HG03439 (cell line): Measurements from ENCODE around the gene HS6ST1.

Source experiments
- ATAC-seq: cut with Tn5 transposase; IDR thresholded peaks from one replicate; pipeline ENCODE4 v1.9.1; 2021; ENCODE audit warnings: mild to moderate bottlenecking, moderate library complexity; ENCODE audit not compliant: unreplicated experiment

HS6ST1 gene

DNA sequence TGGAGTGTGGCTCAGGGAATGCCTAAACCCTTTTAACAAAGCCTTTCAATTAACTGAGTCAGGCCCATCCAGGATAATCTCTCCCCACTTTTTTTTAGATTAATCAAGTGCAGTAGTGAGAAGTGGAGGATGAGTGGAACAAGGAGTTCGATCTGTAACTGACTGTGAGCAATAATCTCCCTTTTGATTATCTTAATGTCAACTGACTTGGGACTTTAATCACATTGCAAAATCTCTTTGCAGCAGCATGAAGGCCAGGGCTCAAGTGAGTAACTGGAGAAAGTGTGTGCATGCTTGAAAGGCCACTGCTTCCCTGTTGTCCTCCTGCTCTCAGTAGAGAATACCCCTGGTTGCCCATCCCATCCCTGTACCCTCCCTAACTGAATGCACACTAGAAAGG is 32.1 kb upstream of the HS6ST1 start:
- no peak for ATAC-seq

DNA sequence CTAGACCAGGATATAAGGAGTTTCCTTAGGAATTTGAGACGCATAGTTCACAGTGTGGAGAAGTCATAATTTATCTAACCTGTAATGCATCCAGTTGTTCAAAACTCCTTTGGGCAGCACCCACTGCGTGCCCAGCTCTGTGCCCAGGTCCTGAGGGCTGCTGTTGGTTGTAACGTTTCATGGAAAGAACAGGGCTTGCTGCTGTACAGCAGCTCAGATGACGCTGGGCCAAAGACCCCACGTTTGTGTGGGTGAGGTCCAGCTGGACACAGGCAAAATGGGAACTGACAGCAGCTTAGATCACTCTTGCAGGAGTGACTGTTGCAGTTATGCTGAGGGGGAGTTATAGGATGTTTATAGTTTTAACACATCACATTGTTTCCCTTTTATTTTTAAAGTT is 30.0 kb upstream of the HS6ST1 start:
- ATAC-seq: no peak

DNA sequence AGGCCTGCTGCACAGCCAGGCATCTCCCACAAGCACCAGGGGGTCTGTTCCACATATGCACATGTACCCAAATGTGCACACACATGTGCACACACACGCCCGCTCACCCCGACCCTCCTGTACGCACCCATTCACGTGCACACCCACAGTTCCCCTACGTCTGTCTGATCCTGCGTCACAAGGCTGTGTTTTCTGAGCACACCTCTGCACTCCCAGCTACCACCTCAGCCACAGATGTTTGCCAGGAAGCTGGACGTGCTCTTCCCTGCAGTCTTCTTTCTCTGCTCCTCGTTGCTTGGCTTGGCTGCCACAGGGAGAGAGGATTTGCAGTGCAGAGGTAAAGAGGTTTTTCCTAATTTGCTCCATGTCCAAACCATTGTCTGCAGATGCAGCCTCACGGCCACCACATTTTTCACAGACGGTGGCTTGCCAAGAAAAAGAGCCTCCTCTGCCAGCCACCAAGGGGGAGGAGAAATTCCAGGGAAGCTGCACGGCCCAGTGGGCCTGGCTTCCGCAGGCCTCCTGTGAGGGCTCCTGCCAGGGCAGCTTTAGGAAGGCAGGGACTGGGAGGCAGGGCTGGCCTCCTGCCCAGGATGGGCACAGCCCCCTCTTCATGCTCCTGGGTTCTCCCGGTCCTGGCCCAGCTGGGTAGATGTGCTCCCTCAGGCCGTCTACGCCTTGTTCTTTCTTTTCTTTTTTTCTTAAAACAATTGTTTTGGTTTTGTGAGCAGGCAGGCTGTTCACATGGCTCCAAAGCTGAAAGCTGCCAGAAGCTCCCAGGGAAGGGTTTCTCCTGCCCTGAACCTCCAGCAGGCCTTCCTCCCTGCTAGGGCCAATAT is 29.3 kb upstream of the HS6ST1 start:
- ATAC-seq: no peak

DNA sequence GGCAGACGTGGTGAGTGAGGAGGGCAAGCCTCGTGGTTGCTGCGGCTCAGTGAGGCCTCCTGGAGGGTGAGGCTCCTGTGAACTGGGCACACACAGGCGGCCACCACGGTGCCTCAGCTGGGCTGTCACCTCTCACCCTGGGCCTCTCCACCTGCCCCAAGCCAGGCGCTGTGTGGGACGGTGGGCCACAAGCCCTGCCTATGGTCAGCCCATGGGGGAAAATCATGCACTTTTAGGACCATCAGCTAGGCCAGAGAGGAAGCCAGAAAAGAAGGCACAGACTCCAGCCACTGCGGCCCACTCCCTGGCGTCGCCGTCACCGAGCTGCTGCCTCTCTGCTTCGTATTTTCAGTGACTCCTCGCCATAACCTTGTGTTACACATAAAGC is 28.5 kb upstream of the HS6ST1 start:
- no peak for ATAC-seq

DNA sequence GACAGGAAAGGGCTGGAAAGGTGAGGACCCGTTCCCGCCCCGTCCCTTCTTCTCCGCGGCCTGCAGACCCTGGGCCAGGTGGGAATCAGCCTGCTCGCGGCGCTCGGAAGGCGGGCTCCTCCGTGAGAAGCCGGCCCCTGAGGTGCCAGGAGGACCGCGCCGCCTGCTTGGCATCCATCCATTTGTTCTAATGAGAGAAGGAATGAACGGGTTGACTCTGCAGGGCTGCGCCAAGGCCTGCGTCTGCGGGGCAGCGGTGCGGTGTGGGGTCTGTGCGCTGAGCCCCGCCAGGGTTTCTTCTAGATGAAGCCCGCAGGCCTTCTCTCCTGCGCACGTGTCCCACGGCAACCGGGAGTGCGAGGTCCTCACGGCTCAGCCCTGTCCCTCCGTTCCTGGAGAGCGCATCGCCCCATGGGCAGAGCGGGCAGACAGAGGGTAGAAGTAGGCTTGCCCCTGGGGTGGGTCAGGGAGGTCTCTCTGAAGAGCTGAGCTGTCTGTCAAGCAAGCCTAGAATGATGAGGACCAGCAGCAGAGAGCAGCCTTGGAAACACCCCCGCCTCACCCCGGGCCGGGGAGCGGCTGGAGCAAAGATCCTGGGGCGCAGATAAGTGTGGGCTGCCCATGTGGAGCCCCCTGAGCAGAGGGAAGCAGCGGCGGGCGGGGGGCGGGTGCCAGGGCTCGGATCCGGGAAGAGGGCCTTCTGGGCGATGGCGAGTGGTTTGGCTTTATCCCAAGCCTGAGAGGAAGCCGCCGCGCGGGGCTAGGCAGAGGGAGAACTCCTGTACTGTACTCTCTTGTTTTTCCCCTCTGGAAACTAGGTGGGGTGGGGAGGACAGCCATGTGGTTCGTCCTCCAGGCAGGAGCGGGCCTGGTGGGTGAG is 27.9 kb upstream of the HS6ST1 start:
- no peak for ATAC-seq

DNA sequence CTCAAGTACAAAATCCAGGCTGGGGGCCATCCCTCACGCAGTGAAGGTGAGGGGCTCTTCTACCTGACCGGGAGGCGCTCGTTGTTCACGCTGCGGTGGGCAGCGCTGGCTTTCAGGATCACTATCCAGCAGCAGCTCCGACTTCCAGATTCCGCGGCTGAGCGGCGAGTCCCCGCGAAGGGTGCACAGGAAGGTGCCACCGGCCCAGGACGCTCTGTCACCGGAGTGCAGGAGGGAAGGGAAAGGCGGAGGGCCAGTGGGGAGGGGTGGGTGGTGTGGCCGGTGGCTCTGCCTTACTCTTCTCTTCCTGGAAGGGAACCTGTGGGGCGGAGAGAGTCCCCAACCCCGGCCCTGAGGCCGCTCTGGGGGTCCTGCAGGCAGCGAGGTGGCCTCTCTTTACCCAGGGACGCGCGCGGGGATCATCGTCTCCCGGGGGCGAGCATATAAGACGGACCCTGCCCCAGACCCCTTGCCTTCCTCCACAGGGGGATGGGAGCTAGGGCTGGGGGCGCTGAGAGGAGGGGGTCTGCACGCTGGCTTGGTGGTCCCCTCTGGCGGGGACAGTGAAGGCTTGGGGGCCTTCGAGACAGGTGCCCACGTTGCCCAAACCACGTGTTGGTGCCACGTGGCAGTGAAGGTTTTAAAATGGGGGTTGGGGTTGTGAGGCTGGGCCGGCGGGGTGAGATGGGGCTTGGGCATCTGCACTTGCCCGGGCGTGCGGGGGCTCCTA is 26.9 kb upstream of the HS6ST1 start:
- ATAC-seq: no peak

DNA sequence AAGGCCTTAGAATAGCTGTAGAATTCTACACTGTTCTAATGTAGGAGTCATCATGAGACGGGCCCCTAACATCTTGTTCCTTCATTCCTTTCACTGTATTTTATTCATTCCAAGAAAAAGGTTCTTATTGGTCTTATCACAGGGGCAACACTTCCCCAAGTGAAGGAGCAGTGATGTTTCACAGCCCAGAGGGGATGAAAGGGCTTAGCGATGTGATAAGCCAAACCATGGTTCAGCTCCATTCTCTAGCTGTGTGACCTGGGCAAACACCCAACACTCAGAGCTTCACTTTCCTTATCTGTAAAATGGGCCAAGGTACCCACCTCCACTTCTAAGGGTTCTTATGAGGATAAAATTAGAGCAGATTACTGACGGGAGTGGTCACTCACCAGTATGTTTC is 25.4 kb upstream of the HS6ST1 start:
- no peak for ATAC-seq

DNA sequence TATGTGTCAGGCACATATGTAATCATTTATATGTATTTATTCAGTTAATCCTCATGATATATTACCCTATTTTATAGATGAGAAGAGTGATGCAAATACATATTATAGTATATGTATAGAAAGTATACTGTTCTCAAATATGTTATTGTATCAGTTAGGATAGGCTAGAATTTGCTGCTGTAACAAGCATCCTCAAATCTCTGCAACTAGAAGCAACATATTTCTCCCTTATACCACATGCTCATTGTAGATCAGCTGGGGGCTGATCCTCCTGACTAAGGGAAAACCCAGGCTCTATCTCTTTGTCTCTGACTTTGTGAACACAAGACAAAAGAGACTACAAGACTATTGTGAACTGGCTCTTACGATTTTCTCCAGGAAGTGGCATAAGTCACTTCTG is 24.8 kb upstream of the HS6ST1 start:
- no peak for ATAC-seq

DNA sequence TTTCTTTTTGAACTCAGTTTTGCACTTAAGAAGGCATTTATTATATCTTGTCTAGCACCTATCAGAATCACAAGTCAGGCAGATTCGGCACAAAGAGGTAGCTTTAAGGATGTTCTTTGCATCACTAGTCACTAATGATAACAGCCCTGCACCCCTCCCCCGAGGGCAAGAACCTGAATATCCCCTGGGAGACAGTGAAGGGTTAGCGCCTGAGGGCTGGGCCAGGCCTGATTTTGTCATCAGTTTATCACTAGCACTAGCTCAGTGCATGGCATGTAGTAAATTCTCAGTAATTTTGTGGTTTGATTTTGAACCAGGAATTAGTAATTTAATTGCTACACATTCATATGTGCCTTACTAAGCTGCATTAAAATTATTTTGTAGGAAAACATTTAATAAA is 23.9 kb upstream of the HS6ST1 start:
- no peak for ATAC-seq

DNA sequence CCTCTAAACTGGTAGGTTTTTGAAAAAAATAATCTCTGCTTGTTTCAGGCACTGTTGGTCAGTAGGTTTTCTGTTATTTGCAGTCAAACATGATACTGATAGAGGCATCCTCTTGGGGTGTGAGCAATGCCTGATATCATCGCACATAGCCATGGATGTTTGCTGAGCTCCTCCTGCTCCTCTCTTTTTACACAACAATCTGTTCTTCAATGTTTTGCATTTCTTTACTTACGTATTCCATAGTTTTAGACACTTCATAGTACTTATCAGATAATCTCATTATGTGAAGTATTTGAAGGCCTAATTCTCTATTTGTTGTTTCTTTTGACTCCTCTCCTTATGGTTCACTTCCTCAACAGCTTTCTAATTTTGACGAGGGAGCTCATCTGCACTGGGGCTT is 23.0 kb upstream of the HS6ST1 start:
- ATAC-seq: no peak

DNA sequence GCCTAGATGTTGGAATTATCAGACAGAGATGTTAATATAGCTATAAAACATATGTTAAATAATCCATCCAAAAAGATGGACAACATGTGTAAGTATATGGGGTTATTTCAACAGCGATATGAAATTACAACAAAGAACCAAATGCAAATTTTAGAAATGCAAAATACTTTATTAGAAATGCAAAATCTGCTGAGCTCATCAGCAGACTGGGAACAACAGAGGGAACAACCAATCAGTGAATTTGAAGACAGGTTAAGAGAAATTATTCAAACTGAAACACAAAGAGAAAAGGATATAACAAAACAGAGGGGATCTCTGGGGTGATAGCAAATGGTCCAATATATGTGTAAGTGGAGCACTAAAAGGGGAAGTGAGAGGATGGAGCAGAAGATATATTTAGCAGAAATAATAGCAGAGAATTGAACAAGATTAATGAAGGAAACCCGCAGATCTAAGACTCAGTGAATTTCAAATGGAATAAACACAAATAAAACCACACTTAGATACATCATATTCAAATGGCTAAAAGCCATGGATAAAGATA is 13.5 kb upstream of the HS6ST1 start:
- ATAC-seq: no peak

DNA sequence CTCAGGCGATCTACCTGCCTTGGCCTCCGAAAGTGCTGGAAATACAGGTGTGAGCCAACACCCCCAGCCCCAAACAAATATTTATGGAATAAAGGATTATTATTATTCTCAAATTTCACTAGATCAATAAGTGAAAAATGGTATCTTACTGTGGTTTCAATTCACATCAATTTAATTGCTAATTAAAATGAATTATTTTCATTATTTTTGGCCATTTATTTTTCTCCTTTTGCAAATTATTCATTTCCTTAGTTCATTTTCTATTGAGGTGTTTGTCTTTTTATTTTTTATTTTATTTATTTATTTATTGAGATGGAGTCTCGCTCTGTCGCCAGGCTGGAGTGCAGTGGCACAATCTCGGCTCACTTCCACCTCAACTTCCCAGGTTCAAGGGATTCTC is 11.9 kb upstream of the HS6ST1 start:
- no peak for ATAC-seq

DNA sequence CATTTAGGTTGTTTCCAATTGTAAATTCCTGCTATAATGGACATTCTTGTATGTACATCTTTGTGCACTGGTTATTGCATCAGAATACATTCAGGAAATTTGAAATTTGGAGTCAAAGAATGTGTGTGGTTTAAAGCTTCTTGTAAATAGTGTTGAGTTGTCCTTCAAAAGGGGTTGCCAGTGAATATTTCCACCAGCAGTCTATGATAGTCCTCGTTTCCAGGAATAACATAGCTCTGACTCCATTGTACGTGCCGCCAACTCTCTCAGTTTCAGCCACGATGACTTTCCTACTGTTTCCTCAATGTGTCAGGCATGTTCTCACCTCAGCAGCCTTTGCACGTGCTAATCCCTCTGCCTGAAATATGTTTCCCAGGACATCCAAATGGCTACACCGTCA is 10.9 kb upstream of the HS6ST1 start:
- ATAC-seq: no peak

DNA sequence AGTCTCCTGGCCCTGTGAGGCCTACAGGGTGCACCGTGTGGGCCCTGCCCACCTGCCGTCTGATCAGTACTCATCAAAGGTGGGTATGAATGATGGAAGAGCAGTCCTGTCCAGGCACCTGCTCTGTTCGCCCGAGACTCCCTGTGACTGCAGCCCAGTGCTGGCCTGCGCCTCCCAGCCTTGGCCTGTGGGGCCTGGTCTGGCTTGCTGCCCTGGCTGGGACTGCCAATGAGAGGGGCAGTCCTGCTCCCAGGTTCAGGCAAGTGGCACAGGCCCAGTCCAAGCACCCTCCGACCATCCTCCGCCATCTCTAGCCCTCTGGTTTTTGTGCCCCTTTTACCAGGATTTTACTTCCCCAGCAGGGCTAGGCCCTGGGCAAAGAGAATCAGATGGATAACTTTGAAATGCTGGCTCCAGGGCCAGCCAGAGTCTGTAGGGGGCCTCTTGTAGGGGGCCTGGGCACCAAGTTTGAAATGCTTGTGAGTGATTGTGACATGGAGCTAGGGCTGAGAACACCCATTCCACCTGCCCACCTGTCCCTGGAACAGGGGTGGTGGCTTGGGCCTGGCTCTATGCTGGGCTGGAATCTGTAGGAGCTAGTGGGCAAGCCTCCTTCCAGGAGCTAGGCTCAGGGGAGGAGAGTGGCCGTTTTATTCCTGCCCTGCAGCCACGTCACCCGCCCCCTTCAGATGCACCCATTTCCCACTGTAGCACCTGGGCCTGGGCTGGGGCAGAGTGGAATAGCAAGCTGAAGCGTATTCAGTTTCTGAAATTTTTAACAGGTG is 8.7 kb upstream of the HS6ST1 start:
- ATAC-seq: no peak

DNA sequence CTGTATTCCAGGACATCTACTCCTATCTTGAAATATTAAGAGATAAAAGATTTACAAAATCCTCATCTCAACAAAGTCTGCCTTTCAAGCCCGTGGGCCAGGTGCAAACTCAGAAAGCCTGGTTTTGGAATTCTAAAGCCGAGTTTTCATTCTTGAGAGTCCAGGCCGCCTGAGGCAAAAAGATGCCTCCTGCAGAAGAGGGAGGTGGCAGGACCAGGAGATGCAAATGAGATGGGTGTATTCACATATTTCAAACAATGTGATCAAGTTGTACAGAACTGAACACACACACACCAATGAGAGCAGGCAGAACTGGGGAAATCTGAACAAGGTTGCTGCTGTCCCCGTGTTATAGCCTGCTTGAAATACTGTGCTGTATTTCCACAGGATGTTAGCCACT is 7.7 kb upstream of the HS6ST1 start:
- no peak for ATAC-seq

DNA sequence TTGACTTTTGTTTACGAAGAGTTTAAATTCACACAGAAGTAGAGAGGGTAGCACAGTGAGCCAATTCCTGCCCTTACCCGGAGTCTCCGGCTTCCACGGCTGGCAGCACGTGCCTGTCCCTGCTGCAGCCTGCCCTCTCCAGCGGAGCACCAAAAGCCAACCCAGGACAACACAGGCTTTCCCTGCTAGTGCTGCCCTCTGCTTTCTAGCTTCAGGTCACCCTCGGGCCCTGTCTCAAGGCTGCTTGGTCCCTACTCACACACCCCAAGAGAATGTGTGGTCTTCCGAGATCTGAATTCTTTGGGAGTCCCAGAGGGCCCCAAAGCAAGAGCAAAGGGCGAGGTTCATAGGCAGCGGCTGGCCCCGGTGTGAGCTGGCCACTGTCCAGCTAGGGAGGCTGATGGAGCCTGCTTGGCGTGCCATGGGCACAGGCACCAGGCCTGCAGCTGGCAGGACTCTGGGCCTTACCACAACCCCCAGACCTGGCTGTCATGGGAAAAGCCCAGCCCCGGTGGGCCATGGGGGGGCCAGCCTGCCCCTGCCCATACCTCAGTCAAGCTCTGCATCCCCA is 7.0 kb upstream of the HS6ST1 start:
- no peak for ATAC-seq

DNA sequence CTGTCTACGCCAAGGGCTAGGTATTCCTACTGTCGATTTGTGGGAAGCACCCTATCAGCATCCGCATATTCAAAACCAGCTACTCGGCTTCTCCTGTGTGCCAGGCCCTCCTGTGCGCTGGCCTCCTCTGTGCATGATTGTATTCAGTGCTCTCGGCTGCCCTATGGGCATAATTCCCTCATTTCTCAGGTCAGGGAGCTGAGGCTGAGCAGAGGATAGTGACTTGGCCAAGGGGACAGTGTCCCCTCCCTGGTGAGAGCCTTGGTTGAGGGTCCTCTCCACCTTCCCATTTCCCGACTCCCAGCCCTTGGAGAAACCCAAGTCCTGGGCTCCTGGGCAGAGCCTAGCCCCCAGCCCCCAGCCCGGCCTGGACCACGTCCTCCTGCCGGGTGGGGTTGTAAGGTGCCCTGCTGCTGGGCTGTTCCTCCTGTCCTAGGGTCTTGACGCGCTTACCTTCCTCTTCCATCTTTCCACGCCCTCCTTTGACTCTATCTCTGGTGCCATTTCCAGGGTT is 6.3 kb upstream of the HS6ST1 start:
- no peak for ATAC-seq

DNA sequence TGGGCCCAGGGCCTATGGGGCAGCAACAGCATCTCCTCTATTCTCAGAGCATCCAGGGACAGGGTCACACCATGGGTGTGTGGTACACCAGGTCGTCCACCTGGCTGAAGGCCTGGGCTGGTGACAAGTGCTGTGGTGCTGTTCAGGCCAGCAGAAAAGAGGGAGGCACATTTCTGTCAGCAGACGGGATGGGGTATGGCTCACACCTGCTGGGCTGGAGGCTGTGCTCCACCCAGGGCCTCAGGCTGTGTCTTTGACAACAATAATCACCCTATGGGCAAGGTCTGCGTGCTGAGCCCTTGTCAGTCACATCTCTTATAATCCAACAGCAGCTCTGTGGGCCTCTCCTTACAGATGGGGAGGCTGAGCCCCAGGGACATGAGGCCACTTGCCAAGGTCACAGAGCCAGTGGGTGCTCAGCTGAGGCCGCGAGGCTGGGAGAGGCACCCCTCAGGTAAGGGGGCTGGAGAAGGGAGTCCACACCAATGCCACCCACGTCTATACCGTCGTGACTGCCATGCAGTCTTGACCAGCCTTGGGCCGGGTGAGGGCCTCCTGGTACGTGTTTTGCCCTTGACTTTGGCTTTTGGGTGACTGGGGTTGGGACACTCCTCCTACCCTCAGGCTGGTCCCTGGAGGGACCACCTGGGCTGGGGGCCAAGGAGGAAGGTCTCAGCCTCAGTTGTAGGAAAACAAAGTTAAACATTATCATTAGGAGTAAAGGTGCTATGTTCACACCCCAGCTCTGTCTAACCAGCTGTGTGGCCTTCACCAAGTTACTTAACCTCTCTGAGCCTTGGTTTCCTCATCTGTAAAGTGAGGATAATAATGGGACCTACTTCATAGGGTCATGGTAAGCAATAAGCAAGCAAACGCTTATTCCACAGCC is 5.6 kb upstream of the HS6ST1 start:
- no peak for ATAC-seq

DNA sequence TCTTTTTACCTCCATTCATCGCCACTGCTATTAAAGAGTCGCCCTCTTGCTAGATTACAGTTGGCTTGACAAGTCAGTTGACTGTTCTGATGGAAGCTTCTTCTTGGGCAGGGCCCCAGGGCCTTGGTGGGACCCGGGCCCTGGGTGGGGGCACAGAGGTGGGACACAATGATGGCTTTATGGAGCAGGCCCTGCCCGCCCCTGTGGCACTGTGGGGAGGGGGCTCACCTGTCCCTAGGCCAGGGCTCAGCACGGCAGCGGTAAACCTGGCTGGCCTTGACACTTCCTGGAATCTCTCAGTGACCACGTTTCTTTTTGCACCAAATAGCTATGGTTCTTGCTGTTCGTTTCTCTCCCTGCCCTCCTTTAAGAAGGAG is 4.9 kb upstream of the HS6ST1 start:
- no peak for ATAC-seq
